Mesenteric fat pad (tissue), 1 donor: ENCODE data around the gene CEP164. TPM values are rescaled to one million over a fixed set of nuclear protein-coding genes. Genes with fewer than 3 reads are reported as not detected.

Experiments
- DNase-seq: peaks from one replicate; pipeline ENCODE4 v3.0.0-alpha.2; 2020; ENCODE audit warnings: low spot score
- total RNA-seq: library from RNA; stranded (reverse); fragmentation: NEBNext Ultra II Directional; extraction: Animal tissue kit (Norgen Biotek cat#: 25700); gene quantifications from one replicate; pipeline ENCODE4 v1.2.1, GENCODE V29; 2021
- donor health status: DM: yes; HTN: yes; CAD: no.

The CEP164 gene
- total RNA-seq, 1 donor from 2014 or later = 19.2 TPM

- no peak for DNase-seq
Measured at GRCh38 chr11:117356126-117356890, 28.7 kb downstream of the CEP164 start.

GRCh38 chr11:117361432-117361831 lies 33.8 kb downstream of the CEP164 start:
- DNase-seq = no peak

- no peak for DNase-seq
Measured at GRCh38 chr11:117366248-117366647, 38.6 kb downstream of the CEP164 start.

GRCh38 chr11:117366875-117367274 lies 39.2 kb downstream of the CEP164 start:
- DNase-seq = no peak

GRCh38 chr11:117369534-117369933 lies 41.9 kb downstream of the CEP164 start:
- no peak for DNase-seq

- no peak for DNase-seq
Measured at GRCh38 chr11:117371453-117371852, 43.8 kb downstream of the CEP164 start.

- DNase-seq = no peak
Measured at GRCh38 chr11:117374316-117375055, 46.8 kb downstream of the CEP164 start.

GRCh38 chr11:117375960-117376359 lies 48.3 kb downstream of the CEP164 start:
- no peak for DNase-seq

GRCh38 chr11:117376517-117376916 lies 48.9 kb downstream of the CEP164 start:
- DNase-seq = no peak

- DNase-seq = peak; percentile 51
Measured at GRCh38 chr11:117378976-117379865, 51.6 kb downstream of the CEP164 start.

GRCh38 chr11:117380676-117381075 lies 53.0 kb downstream of the CEP164 start:
- peak; percentile 57 for DNase-seq

GRCh38 chr11:117381481-117382387 lies 54.1 kb downstream of the CEP164 start:
- DNase-seq = peak; percentile 65

- DNase-seq = peak; percentile 77
Measured at GRCh38 chr11:117382746-117383145, 55.1 kb downstream of the CEP164 start.

GRCh38 chr11:117384045-117384444 lies 56.4 kb downstream of the CEP164 start:
- DNase-seq = no peak

- DNase-seq = no peak
Measured at GRCh38 chr11:117385471-117385870, 57.8 kb downstream of the CEP164 start.

GRCh38 chr11:117385906-117386305 lies 58.3 kb downstream of the CEP164 start:
- DNase-seq = peak; percentile 51

- peak; percentile 41 for DNase-seq
Measured at GRCh38 chr11:117387992-117388755, 60.5 kb downstream of the CEP164 start.

- DNase-seq = peak; percentile 62
Measured at GRCh38 chr11:117390743-117391142, 63.1 kb downstream of the CEP164 start.

- peak; percentile 30 for DNase-seq
Measured at GRCh38 chr11:117391181-117391580, 63.5 kb downstream of the CEP164 start.
